Activated B cell treated with CpG ODN at 0.5 μM for 24 hours (primary cell): Measurements from ENCODE around the gene SLC32A1. TPM values are rescaled to one million over a fixed set of nuclear protein-coding genes. Genes with fewer than 3 reads are reported as not detected.

Experiments used
- ATAC-seq: fragments of 200-7000 bp; cut with Tn5 transposase; one replicate; pipeline ENCODE4 v1.10.0; 2021; ENCODE audit warnings: low read depth, mild to moderate bottlenecking, moderate library complexity
- CTCF ChIA-PET: fragments of 350-600 bp; sonication (Branson Sonifier 250); formaldehyde crosslinking; loops from one replicate; lab custom pipeline; 2021; ENCODE audit warnings: antibody characterized with exemption; lab: Charles Lee
- POLR2A ChIA-PET: fragments of 350-600 bp; sonication (Branson Sonifier 250); formaldehyde crosslinking; loops from one replicate; lab custom pipeline; 2021; ENCODE audit warnings: antibody characterized with exemption; lab: Charles Lee
- DNase-seq: peaks from one replicate; pipeline ENCODE4 v3.0.0; 2022
- H3K27ac Mint-ChIP-seq: one replicate; pipeline ENCODE4 v1.8.0; 2020; ENCODE audit warnings: mixed read lengths
- H3K27me3 Mint-ChIP-seq: one replicate; pipeline ENCODE4 v1.8.0; 2021; ENCODE audit warnings: mixed read lengths
- H3K36me3 Mint-ChIP-seq: one replicate; pipeline ENCODE4 v1.8.0; 2021; ENCODE audit warnings: low read depth, mixed read lengths
- H3K4me1 Mint-ChIP-seq: one replicate; pipeline ENCODE4 v1.8.0; 2021; ENCODE audit warnings: mixed read lengths
- H3K4me3 Mint-ChIP-seq: one replicate; pipeline ENCODE4 v1.8.0; 2020; ENCODE audit warnings: mild to moderate bottlenecking, mixed read lengths
- H3K9me3 Mint-ChIP-seq: one replicate; pipeline ENCODE4 v1.8.0; 2020; ENCODE audit warnings: mixed read lengths
- intact Hi-C: fragments of 100-400 bp; cut with micrococcal nuclease; formaldehyde crosslinking; loops from one replicate; pipeline ENCODE4 v1.15.1; 2024
- total RNA-seq: library from RNA; stranded (reverse); gene quantifications from 2 replicates; pipeline ENCODE4 v1.2.3, GENCODE V29; 2022
- TF ChIP-seq, protein P1 (sequence below): fragments of 200-600 bp; IDR thresholded peaks from one replicate; pipeline ENCODE4 v1.8.0; 2022; ENCODE audit warnings: antibody characterized with exemption, mild to moderate bottlenecking

The SLC32A1 gene
- total RNA-seq, 1 donor from 2014 or later = not detected

DNA sequence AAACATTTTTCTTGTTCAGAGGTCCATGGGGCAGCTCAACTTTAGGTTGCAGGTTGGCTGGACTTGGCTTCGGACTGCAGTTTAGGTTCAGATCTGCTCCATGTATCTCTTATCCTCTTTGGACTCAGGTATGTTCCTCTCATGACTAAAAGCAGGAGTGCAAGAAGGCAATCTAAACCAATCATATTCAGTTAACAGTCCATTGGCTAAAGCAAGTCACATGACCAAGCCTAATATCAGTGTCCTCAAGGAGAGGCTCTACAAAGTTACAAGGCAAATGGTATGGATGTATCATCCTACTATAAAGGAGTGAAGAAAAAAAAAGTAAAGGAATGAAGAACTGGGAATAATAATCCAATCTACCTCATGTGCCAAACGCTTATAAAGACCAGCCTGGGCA is 21.5 kb downstream of the SLC32A1 start:
- CTCF ChIA-PET = no interaction called here
- TF ChIP-seq, protein P1, sequence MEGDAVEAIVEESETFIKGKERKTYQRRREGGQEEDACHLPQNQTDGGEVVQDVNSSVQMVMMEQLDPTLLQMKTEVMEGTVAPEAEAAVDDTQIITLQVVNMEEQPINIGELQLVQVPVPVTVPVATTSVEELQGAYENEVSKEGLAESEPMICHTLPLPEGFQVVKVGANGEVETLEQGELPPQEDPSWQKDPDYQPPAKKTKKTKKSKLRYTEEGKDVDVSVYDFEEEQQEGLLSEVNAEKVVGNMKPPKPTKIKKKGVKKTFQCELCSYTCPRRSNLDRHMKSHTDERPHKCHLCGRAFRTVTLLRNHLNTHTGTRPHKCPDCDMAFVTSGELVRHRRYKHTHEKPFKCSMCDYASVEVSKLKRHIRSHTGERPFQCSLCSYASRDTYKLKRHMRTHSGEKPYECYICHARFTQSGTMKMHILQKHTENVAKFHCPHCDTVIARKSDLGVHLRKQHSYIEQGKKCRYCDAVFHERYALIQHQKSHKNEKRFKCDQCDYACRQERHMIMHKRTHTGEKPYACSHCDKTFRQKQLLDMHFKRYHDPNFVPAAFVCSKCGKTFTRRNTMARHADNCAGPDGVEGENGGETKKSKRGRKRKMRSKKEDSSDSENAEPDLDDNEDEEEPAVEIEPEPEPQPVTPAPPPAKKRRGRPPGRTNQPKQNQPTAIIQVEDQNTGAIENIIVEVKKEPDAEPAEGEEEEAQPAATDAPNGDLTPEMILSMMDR = no peak
- H3K9me3 Mint-ChIP-seq = no peaks in the 10 kb centered on the region
- intact Hi-C loops = loop anchor here (5.0 kb wide), 1 partner anchor 298 kb away; no protein-coding TSS in a partner anchor
- ATAC-seq (no peak), DNase-seq (no peak)
- H3K4me1 Mint-ChIP-seq = peaks cover 24% of the 10 kb centered on the region
- H3K4me3 Mint-ChIP-seq = no peak overlapping the region
- POLR2A ChIA-PET = no interaction called here
- H3K36me3 Mint-ChIP-seq = peaks cover 8% of the 10 kb centered on the region
- H3K27me3 Mint-ChIP-seq = peaks cover 28% of the 10 kb centered on the region
- H3K27ac Mint-ChIP-seq = no peak overlapping the region

DNA sequence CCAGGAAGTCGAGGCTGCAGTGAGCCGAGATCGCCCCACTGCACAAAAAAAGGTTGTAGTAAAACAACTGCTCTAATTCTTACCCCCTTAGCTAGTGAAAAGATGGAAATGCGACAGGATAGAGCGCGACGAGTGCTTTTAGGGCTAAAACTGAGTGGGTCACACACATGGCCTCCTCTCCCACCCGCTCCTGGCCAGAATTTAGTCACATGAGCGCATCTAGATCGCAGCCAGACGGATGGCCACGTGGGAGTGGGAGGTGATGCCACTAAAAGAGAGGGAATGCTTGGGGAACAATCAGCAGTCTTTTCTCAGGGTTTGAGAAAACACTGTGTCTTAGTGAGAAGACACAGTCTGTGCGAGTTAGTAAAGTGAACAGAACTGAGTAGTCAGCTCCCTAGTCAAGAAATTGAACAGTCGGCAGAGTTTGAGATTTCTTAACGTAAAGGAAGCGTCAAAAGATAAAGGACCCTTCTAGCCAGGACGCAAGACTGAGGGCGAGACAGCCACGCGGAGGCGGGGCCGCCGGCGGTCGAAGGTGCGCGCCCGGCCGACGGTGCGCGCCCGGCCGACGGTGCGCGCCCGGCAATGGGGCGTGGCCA is 23.3 kb downstream of the SLC32A1 start:
- Mint-ChIP-seq H3K4me1 (peaks cover 27% of the 10 kb centered on the region), H3K4me3 (peak overlapping the region; percentile 97), H3K9me3 (no peaks in the 10 kb centered on the region), H3K36me3 (peaks cover 19% of the 10 kb centered on the region), H3K27me3 (peaks cover 12% of the 10 kb centered on the region), H3K27ac (peak overlapping the region; percentile 99)
- DNase-seq (no peak), ATAC-seq (no peak)
- intact Hi-C loops = loop anchor here (1.0 to 5.0 kb wide), 9 partner anchors 16 to 300 kb away; partner anchors contain the start of genes DHX35, FAM83D, PPP1R16B and RALGAPB
- TF ChIP-seq, protein P1 = no peak
- ChIA-PET CTCF (interaction anchor here (1.3 to 2.1 kb wide), 4 partner anchors 15 to 145 kb away, joined by 3 to 8 read pairs (median 6); partner anchors contain the start of gene PPP1R16B), POLR2A (interaction anchor here (0.6 to 2.1 kb wide), 9 partner anchors 58 to 312 kb away, joined by 3 to 10 read pairs (median 4); partner anchors contain the start of genes DHX35, PPP1R16B and SNHG17)

DNA sequence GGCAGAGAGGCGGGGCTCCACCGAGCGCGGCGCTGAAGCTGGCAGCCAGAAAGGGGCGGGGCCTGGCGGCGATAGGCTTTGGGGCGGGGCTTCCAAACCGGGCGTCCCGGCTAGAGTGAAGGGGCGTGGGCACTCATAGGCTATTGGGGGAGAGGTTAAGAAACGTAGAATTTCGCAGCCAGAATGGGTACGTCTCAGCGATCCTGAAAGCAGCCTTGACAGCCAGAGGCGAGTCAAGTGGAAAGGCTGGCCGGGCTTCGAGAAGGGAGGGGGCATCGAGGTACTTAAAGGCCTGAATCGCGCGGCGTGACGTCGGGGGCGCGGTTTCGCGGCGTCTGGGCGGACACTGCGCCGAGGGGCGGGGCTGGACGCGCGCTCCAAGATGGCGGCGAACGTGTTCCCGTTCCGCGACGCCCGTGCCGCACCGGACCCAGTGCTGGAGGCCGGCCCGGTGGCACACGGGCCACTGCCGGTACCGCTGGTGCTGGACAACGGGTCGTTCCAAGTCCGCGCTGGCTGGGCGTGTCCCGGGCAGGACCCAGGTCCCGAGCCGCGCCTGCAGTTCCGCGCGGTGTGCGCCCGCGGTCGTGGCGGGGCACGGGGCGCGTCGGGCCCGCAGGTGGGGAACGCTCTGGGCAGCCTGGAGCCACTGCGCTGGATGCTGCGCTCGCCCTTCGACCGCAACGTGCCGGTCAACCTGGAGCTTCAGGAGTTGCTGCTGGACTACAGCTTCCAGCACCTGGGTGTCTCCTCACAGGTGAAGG is 24.0 kb downstream of the SLC32A1 start, which contains the start of gene ACTR5:
Gene ACTR5 (plus strand): TSS at position 364 of the 764 bp plus-strand sequence. CDS start 19 bp downstream, at position 383.
- intact Hi-C loops = loop anchor here (1.0 to 5.0 kb wide), 9 partner anchors 17 to 301 kb away; partner anchors contain the start of genes DHX35, FAM83D, PPP1R16B and RALGAPB
- DNase-seq = peak; percentile 96
- CTCF ChIA-PET = interaction anchor here (1.3 to 2.1 kb wide), 4 partner anchors 16 to 144 kb away, joined by 3 to 8 read pairs (median 6); partner anchors contain the start of gene PPP1R16B
- Mint-ChIP-seq H3K36me3 (peaks cover 24% of the 10 kb centered on the region), H3K27ac (peak within 1 kb of the TSS; percentile 99), H3K9me3 (no peaks in the 10 kb centered on the region), H3K4me3 (peak within 1 kb of the TSS; percentile 97), H3K4me1 (peaks cover 27% of the 10 kb centered on the region), H3K27me3 (peaks cover 7% of the 10 kb centered on the region)
- TF ChIP-seq, protein P1 = no peak
- peak; percentile 92 for ATAC-seq
- POLR2A ChIA-PET = interaction anchor here (0.6 to 2.1 kb wide), 13 partner anchors 57 to 313 kb away, joined by 3 to 10 read pairs (median 5); partner anchors contain the start of genes DHX35, PPP1R16B and SNHG17

DNA sequence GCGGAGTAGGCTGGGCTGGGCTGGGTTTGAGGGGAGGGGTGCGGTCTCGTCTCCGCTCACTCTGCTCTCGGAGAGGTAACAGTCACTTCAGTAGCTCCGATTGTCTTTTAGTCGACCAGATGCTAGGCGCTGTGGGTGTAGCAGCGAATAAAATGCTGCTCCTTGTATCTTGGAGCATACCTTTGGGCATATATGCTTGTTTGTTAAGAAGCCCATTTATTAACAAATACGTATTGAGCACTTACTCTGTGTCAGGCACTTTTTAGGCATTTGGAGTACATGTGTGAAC is 24.5 kb downstream of the SLC32A1 start:
- H3K4me1 Mint-ChIP-seq = peaks cover 27% of the 10 kb centered on the region
- TF ChIP-seq, protein P1 = no peak
- DNase-seq = no peak
- peaks cover 2% of the 10 kb centered on the region for H3K27me3 Mint-ChIP-seq
- H3K27ac Mint-ChIP-seq = peak overlapping the region; percentile 91
- peak; percentile 32 for ATAC-seq
- peaks cover 25% of the 10 kb centered on the region for H3K36me3 Mint-ChIP-seq
- ChIA-PET CTCF (interaction anchor here (1.3 to 2.1 kb wide), 4 partner anchors 16 to 144 kb away, joined by 3 to 8 read pairs (median 6); partner anchors contain the start of gene PPP1R16B), POLR2A (interaction anchor here (0.6 to 2.1 kb wide), 6 partner anchors 56 to 163 kb away, joined by 3 to 10 read pairs (median 8); partner anchors contain the start of gene PPP1R16B)
- H3K9me3 Mint-ChIP-seq = no peaks in the 10 kb centered on the region
- peak overlapping the region; percentile 91 for H3K4me3 Mint-ChIP-seq
- intact Hi-C loops = loop anchor here (1.0 to 5.0 kb wide), 9 partner anchors 18 to 302 kb away; partner anchors contain the start of genes DHX35, FAM83D, PPP1R16B and RALGAPB
